Smooth muscle cell (in vitro differentiated cells): ENCODE results near the gene BYSL. TPM values are rescaled to one million over a fixed set of nuclear protein-coding genes. Genes with fewer than 3 reads are reported as not detected.

Experiments
- DNase-seq: peaks from one replicate; lab custom pipeline; 2025; ENCODE audit not compliant: unreplicated experiment; lab: John Stamatoyannopoulos, UW
- H2AFZ ChIP-seq: fragments of 200-600 bp; sonication (generic); 2 replicates; pipeline ENCODE4 v1.6.0; 2016; ENCODE audit warnings: antibody characterized with exemption, low read depth, mild to moderate bottlenecking
- H3F3A ChIP-seq: fragments of 200-600 bp; sonication (generic); 2 replicates; pipeline ENCODE4 v1.6.0; 2017; ENCODE audit warnings: antibody characterized with exemption, low read depth
- H3K27ac ChIP-seq: fragments of 200-600 bp; sonication (generic); 2 replicates; pipeline ENCODE4 v1.5.1; 2016; ENCODE audit warnings: low read depth, mild to moderate bottlenecking
- H3K27me3 ChIP-seq: fragments of 200-600 bp; sonication (generic); 2 replicates; pipeline ENCODE4 v1.6.1; 2016; ENCODE audit warnings: low read depth, mild to moderate bottlenecking
- H3K36me3 ChIP-seq: fragments of 200-600 bp; sonication (generic); 2 replicates; pipeline ENCODE4 v1.5.1; 2016; ENCODE audit warnings: low read depth
- H3K4me1 ChIP-seq: fragments of 200-600 bp; sonication (generic); 2 replicates; pipeline ENCODE4 v1.5.1; 2016; ENCODE audit warnings: low read depth
- H3K4me2 ChIP-seq: fragments of 200-600 bp; sonication (generic); 2 replicates; pipeline ENCODE4 v1.6.0; 2016; ENCODE audit warnings: mild to moderate bottlenecking
- H3K4me3 ChIP-seq: fragments of 200-600 bp; sonication (generic); 2 replicates; pipeline ENCODE4 v1.5.1; 2016; ENCODE audit warnings: mild to moderate bottlenecking
- H3K79me2 ChIP-seq: fragments of 200-600 bp; sonication (generic); 2 replicates; pipeline ENCODE4 v1.6.0; 2016; ENCODE audit warnings: low read depth, mild to moderate bottlenecking
- H3K9ac ChIP-seq: fragments of 200-600 bp; sonication (generic); 2 replicates; pipeline ENCODE4 v1.6.0; 2016; ENCODE audit warnings: low read depth
- H3K9me3 ChIP-seq: fragments of 200-600 bp; sonication (generic); replicated peaks from 2 replicates; pipeline ENCODE4 v1.5.1; 2016; ENCODE audit warnings: low read depth
- H4K20me1 ChIP-seq: fragments of 200-600 bp; sonication (generic); 2 replicates; pipeline ENCODE4 v1.6.0; 2016; ENCODE audit warnings: low read depth
- WGBS: methylation state at CpG from one replicate; pipeline ENCODE4 v1.1.7; 2016; ENCODE audit warnings: low lambda C conversion rate; 5-methylcytosine and 5-hydroxymethylcytosine counted together
- polyA plus RNA-seq: library from polyadenylated mRNA; unstranded; fragments of >200 nt; fragmentation: Nextera tagmentation; extraction: Ambion mirVana; gene quantifications from 2 replicates; pipeline ENCODE4 v1.2.1, GENCODE V29; 2016
- total RNA-seq: library from RNA; depleted of rRNA; stranded (reverse); fragments of >200 nt; gene quantifications from 2 replicates; pipeline ENCODE4 v1.2.3, GENCODE V29; 2014
- TF ChIP-seq, protein P1 (sequence below): fragments of 200-600 bp; sonication (generic); IDR thresholded peaks from 2 replicates; pipeline ENCODE4 v1.5.1; 2017; ENCODE audit warnings: borderline replicate concordance, mild to moderate bottlenecking, antibody characterized with exemption; ENCODE audit not compliant: insufficient read depth, poor library complexity, severe bottlenecking

Gene BYSL
- total and polyA plus RNA-seq, 2 experiments from 2014 or later, result 11.4 to 23.8 TPM

DNA sequence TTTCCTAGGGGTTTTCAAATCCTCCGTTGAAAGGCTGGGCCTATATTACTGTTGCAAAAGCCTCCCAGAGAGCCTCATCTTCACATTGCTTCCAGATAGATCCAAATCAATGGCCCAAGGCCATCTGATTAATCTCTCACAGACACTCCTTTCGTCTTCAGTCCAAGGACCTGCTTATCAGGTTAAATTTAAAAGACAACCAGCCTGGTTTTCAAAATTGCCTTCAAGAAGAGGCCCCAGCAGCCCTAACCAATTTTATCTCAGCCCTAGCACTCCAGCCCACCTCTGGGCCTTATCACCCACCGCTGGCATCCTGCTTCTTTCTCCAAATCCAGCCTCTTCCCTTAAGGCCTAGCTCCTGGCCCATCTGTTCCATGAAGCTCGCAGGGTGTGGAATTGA lies 35.8 kb downstream of the BYSL start:
- Histone ChIP-seq H4K20me1 (no peaks in the 10 kb centered on the region), H3K9me3 (no peaks in the 10 kb centered on the region), H3K9ac (no peak overlapping the region), H2AFZ (no peak overlapping the region), H3F3A (no peaks in the 10 kb centered on the region), H3K4me2 (no peak overlapping the region), H3K27ac (no peak overlapping the region), H3K79me2 (no peaks in the 10 kb centered on the region), H3K27me3 (no peaks in the 10 kb centered on the region), H3K4me1 (no peaks in the 10 kb centered on the region), H3K4me3 (no peak overlapping the region), H3K36me3 (no peaks in the 10 kb centered on the region)
- TF ChIP-seq, protein P1, sequence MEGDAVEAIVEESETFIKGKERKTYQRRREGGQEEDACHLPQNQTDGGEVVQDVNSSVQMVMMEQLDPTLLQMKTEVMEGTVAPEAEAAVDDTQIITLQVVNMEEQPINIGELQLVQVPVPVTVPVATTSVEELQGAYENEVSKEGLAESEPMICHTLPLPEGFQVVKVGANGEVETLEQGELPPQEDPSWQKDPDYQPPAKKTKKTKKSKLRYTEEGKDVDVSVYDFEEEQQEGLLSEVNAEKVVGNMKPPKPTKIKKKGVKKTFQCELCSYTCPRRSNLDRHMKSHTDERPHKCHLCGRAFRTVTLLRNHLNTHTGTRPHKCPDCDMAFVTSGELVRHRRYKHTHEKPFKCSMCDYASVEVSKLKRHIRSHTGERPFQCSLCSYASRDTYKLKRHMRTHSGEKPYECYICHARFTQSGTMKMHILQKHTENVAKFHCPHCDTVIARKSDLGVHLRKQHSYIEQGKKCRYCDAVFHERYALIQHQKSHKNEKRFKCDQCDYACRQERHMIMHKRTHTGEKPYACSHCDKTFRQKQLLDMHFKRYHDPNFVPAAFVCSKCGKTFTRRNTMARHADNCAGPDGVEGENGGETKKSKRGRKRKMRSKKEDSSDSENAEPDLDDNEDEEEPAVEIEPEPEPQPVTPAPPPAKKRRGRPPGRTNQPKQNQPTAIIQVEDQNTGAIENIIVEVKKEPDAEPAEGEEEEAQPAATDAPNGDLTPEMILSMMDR, result no peak
- DNase-seq, result no peak
- WGBS, result 43% methylated on average over 4 of the region's 4 CpGs

DNA sequence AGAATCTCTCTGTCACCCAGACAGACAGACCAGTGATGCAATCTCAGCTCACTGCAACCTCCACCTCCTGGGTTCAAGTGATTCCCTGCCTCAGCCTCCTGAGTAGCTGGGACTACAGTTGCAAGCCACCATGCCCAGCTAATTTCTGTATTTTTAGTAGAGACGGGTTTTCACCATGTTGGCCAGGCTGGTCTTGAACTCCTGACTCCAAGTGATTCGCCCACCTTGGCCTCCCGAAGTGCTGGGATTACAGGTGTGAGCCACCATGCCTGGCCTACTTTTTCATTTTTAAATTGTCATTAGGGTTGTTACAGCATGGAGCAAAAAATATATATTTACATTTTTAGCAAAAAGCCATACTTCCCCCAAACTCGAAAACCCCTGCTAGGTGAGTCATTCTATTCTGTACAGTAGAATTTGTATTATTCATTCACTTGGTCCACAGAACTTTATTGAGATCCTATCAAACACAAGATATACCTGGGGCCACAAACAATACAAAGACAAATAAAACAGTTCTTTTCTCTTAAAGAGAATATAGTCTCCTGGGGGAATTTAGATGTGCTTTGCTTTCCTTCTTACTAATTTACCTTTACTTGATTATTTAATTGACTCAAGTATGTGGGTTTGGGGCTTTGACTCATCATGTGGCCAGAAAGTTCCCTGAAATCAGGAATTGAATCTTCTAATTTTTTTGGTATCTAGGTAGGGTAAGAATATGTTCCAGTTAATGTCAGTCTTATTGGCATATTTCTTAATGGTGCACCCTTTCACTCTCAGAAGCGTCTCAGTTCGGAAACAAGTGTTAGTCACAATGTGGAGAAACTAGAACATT lies 36.9 kb downstream of the BYSL start:
- no peaks in the 10 kb centered on the region for H3K4me1 ChIP-seq
- no peak overlapping the region for H3K27ac ChIP-seq
- no peaks in the 10 kb centered on the region for H3F3A ChIP-seq
- no peak for DNase-seq
- TF ChIP-seq, protein P1, result no peak
- no peaks in the 10 kb centered on the region for H4K20me1 ChIP-seq
- no peak overlapping the region for H3K4me2 ChIP-seq
- no peak overlapping the region for H2AFZ ChIP-seq
- no peaks in the 10 kb centered on the region for H3K79me2 ChIP-seq
- H3K9ac ChIP-seq, result no peak overlapping the region
- H3K36me3 ChIP-seq, result no peaks in the 10 kb centered on the region
- no peak overlapping the region for H3K4me3 ChIP-seq
- no peaks in the 10 kb centered on the region for H3K27me3 ChIP-seq
- no peaks in the 10 kb centered on the region for H3K9me3 ChIP-seq
- 95% methylated on average over 6 of the region's 6 CpGs for WGBS

- Histone ChIP-seq H3F3A (no peaks in the 10 kb centered on the region), H3K9ac (no peak overlapping the region), H3K27me3 (no peaks in the 10 kb centered on the region), H3K36me3 (no peaks in the 10 kb centered on the region), H3K4me3 (no peak overlapping the region), H3K27ac (no peak overlapping the region), H3K79me2 (no peaks in the 10 kb centered on the region), H3K4me1 (no peaks in the 10 kb centered on the region), H4K20me1 (no peaks in the 10 kb centered on the region), H3K4me2 (no peak overlapping the region), H2AFZ (no peak overlapping the region), H3K9me3 (no peaks in the 10 kb centered on the region)
- DNase-seq, result no peak
- 99% methylated on average over 4 of the region's 4 CpGs for WGBS
- TF ChIP-seq, protein P1, result no peak
Observed at GRCh38 chr6:41960028-41960427, 38.7 kb downstream of the BYSL start.

- peaks cover 7% of the 10 kb centered on the region for H3F3A ChIP-seq
- no peak overlapping the region for H3K4me2 ChIP-seq
- 80% methylated on average over 1 of the region's 1 CpG for WGBS
- no peak overlapping the region for H3K4me3 ChIP-seq
- H3K4me1 ChIP-seq, result peaks cover 7% of the 10 kb centered on the region
- H3K9ac ChIP-seq, result no peak overlapping the region
- TF ChIP-seq, protein P1, result no peak
- H3K27ac ChIP-seq, result no peak overlapping the region
- no peak for DNase-seq
- H3K9me3 ChIP-seq, result no peaks in the 10 kb centered on the region
- H4K20me1 ChIP-seq, result no peaks in the 10 kb centered on the region
- no peaks in the 10 kb centered on the region for H3K79me2 ChIP-seq
- H2AFZ ChIP-seq, result no peak overlapping the region
- H3K36me3 ChIP-seq, result no peaks in the 10 kb centered on the region
- H3K27me3 ChIP-seq, result no peaks in the 10 kb centered on the region
Observed at GRCh38 chr6:41963371-41963770, 42.1 kb downstream of the BYSL start.
